Measurements from ENCODE around the gene OR4C3. TPM values are rescaled to one million over a fixed set of nuclear protein-coding genes. Genes with fewer than 3 reads are reported as not detected.
"Not testable (repeated sequence)": the region's sequence is repeated elsewhere in the genome, so short reads cannot be mapped to it uniquely, and the experiment has no call there.

The OR4C3 gene
- polyA plus RNA-seq, 2 of the 4 experiments (the other 2 are of a cell fraction) = not detected

DNA sequence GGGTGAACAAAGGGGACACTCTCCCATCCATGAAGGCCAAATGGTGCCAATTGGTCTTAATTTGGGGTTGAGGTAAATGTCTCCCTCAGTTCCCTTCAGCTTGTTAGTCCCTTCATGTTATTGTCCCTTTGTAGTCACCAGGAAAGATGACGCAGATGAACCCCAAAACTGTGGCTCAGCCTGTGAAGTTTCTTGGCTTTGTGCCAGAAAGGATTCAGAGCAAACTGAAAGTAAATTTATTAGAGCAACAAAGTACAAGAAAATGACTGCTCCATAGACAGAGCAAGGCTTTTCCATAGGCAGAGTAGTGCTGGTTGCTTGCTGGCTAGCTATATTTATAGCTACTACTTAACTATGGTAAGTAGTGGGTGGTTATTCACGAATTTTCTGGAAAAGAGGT, 16.7 kb downstream of the OR4C3 start:
- Histone ChIP-seq H3K4me3 (no peak overlapping the region), H3K4me1 (no peaks in the 10 kb centered on the region), H3K9me3 (no peaks in the 10 kb centered on the region; the same call in 2 of the 3 replicates), H3K27ac (no peak overlapping the region), H3K4me2 (no peak overlapping the region)
- POLR2A ChIA-PET = no interaction called here
- DNase-seq (ENCODE audit: low read depth in 1 of 2, low spot score in 1 of 2) (no peak), ATAC-seq (no peak), FAIRE-seq (no peak)
- TF ChIP-seq, protein P1, sequence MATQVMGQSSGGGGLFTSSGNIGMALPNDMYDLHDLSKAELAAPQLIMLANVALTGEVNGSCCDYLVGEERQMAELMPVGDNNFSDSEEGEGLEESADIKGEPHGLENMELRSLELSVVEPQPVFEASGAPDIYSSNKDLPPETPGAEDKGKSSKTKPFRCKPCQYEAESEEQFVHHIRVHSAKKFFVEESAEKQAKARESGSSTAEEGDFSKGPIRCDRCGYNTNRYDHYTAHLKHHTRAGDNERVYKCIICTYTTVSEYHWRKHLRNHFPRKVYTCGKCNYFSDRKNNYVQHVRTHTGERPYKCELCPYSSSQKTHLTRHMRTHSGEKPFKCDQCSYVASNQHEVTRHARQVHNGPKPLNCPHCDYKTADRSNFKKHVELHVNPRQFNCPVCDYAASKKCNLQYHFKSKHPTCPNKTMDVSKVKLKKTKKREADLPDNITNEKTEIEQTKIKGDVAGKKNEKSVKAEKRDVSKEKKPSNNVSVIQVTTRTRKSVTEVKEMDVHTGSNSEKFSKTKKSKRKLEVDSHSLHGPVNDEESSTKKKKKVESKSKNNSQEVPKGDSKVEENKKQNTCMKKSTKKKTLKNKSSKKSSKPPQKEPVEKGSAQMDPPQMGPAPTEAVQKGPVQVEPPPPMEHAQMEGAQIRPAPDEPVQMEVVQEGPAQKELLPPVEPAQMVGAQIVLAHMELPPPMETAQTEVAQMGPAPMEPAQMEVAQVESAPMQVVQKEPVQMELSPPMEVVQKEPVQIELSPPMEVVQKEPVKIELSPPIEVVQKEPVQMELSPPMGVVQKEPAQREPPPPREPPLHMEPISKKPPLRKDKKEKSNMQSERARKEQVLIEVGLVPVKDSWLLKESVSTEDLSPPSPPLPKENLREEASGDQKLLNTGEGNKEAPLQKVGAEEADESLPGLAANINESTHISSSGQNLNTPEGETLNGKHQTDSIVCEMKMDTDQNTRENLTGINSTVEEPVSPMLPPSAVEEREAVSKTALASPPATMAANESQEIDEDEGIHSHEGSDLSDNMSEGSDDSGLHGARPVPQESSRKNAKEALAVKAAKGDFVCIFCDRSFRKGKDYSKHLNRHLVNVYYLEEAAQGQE (IDR thresholded peaks at IDR 0.05) = no peak
- TF ChIP-seq TP53 (CRISPR knock-in tag; IDR thresholded peaks at IDR 0.05) (no peak), ESRRA (IDR thresholded peaks at IDR 0.05; ENCODE audit: borderline replicate concordance, low read length) (no peak), BHLHE40 (IDR thresholded peaks at IDR 0.05; ENCODE audit: low read depth, low read length) (no peak), HOXA7 (CRISPR knock-in tag; IDR thresholded peaks at IDR 0.05) (no peak), CEBPB (IDR thresholded peaks at IDR 0.05) (no peak), HOXB13 (CRISPR knock-in tag; IDR thresholded peaks at IDR 0.05; ENCODE audit: low read depth) (no peak), EHF (CRISPR knock-in tag; IDR thresholded peaks at IDR 0.05) (no peak), KDM1A (IDR thresholded peaks at IDR 0.05; ENCODE audit: low read depth) (no peak), HOXB5 (CRISPR knock-in tag; IDR thresholded peaks at IDR 0.05) (no peak), EP300 (IDR thresholded peaks at IDR 0.05) (no peak)
- TF ChIP-seq, protein P2, sequence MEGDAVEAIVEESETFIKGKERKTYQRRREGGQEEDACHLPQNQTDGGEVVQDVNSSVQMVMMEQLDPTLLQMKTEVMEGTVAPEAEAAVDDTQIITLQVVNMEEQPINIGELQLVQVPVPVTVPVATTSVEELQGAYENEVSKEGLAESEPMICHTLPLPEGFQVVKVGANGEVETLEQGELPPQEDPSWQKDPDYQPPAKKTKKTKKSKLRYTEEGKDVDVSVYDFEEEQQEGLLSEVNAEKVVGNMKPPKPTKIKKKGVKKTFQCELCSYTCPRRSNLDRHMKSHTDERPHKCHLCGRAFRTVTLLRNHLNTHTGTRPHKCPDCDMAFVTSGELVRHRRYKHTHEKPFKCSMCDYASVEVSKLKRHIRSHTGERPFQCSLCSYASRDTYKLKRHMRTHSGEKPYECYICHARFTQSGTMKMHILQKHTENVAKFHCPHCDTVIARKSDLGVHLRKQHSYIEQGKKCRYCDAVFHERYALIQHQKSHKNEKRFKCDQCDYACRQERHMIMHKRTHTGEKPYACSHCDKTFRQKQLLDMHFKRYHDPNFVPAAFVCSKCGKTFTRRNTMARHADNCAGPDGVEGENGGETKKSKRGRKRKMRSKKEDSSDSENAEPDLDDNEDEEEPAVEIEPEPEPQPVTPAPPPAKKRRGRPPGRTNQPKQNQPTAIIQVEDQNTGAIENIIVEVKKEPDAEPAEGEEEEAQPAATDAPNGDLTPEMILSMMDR (IDR thresholded peaks at IDR 0.05) = no peak
- TF ChIP-seq, protein P3, sequence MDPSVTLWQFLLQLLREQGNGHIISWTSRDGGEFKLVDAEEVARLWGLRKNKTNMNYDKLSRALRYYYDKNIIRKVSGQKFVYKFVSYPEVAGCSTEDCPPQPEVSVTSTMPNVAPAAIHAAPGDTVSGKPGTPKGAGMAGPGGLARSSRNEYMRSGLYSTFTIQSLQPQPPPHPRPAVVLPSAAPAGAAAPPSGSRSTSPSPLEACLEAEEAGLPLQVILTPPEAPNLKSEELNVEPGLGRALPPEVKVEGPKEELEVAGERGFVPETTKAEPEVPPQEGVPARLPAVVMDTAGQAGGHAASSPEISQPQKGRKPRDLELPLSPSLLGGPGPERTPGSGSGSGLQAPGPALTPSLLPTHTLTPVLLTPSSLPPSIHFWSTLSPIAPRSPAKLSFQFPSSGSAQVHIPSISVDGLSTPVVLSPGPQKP (IDR thresholded peaks at IDR 0.05; ENCODE audit: low read depth, low read length) = no peak
- 0% methylated on average over 2 of the region's 2 CpGs for WGBS (ENCODE audit: missing lambda C conversion rate)
- CTCF ChIA-PET = no interaction called here

DNA sequence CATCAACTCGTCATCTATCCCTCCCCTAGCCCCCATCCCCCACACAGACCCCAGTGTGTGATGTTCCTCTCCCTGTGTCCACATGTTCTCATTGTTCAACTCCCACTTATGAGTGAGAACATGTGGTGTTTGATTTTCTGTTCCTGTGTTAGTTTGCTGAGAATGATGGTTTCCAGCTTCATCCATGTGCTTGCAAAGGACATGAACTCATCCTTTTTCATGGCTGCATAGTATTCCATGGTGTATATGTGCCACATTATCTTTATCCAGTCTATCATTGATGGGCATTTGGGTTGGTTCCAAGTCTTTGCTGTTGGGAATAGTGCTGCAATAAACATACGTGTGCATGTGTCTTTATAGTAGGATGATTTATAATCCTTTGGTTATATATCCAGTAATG, 17.8 kb downstream of the OR4C3 start:
- FAIRE-seq; H3K4me3 ChIP-seq; H3K4me1 ChIP-seq; H3K4me2 ChIP-seq; ATAC-seq; H3K9me3 ChIP-seq; H3K27ac ChIP-seq; DNase-seq (ENCODE audit: low read depth in 1 of 2, low spot score in 1 of 2); POLR2A ChIA-PET: not testable (repeated sequence)
- WGBS (ENCODE audit: missing lambda C conversion rate) = 0% methylated on average over 2 of the region's 2 CpGs
- CTCF ChIA-PET = interaction anchor here (1.0 to 1.1 kb wide), 2 partner anchors 35 to 41 kb away, joined by 3 read pairs; no protein-coding TSS in a partner anchor

DNA sequence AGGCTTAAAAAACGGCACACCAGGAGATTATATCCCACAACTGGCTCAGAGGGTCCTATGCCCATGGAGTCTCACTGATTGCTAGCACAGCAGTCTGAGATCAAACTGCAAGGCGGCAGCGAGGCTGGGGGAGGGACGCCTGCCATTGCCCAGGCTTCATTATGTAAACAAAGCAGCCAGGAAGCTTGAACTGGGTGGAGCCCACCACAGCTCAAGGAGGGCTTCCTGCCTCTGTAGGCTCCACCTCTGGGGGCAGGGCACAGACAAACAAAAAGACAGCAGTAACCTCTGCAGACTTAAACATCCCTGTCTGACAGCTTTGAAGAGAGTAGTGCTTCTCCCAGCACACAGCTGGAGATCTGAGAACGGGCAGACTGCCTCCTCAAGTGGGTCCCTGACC, 21.6 kb downstream of the OR4C3 start:
- WGBS (ENCODE audit: missing lambda C conversion rate) = 25% methylated on average over 5 of the region's 5 CpGs
- H3K4me1 ChIP-seq; DNase-seq (ENCODE audit: low read depth in 1 of 2, low spot score in 1 of 2); POLR2A ChIA-PET; H3K4me2 ChIP-seq; H3K27ac ChIP-seq; ATAC-seq; H3K9me3 ChIP-seq; H3K4me3 ChIP-seq; CTCF ChIA-PET; FAIRE-seq: not testable (repeated sequence)

DNA sequence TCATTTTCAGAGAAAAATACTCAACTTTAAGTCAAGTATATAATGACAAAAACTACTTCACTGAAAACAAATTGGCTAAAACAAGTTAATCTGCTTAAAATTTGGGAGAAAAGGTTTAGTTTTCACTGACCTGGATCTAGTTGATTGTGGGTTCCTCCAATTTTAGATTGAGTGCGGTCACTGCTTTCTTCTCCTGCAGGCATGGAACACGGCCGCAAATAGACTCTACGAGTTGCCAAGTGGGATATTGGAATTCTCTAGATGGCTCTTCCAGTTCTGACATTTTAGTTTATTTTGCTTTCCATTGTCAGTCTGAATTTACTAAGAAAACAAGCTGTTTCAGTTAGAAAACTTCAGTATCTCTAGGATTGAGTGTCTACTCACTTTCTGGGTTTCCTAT, 29.3 kb downstream of the OR4C3 start:
- ChIA-PET CTCF (no interaction called here), POLR2A (no interaction called here)
- Histone ChIP-seq H3K4me1 (no peaks in the 10 kb centered on the region), H3K4me2 (no peak overlapping the region), H3K9me3 (no peaks in the 10 kb centered on the region), H3K4me3 (no peak overlapping the region), H3K27ac (no peak overlapping the region)
- whole genome bisulfite sequencing (ENCODE audit: missing lambda C conversion rate) = 64% methylated on average over 4 of the region's 4 CpGs
- DNase-seq (ENCODE audit: low read depth in 1 of 2, low spot score in 1 of 2) (no peak), FAIRE-seq (no peak), ATAC-seq (no peak)
- no peak for TF ChIP-seq RCOR1 (IDR thresholded peaks at IDR 0.05; ENCODE audit: low read depth, low read length)
- no peak for TF ChIP-seq HDAC2 (IDR thresholded peaks at IDR 0.05)
- TF ChIP-seq, protein P4, sequence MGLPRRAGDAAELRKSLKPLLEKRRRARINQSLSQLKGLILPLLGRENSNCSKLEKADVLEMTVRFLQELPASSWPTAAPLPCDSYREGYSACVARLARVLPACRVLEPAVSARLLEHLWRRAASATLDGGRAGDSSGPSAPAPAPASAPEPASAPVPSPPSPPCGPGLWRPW (IDR thresholded peaks at IDR 0.05) = no peak
- TF ChIP-seq ZNF302 (CRISPR knock-in tag; IDR thresholded peaks at IDR 0.05) = no peak
- no peak for TF ChIP-seq MYC (IDR thresholded peaks at IDR 0.05; ENCODE audit: borderline replicate concordance, low read length)
- TF ChIP-seq, protein P5, sequence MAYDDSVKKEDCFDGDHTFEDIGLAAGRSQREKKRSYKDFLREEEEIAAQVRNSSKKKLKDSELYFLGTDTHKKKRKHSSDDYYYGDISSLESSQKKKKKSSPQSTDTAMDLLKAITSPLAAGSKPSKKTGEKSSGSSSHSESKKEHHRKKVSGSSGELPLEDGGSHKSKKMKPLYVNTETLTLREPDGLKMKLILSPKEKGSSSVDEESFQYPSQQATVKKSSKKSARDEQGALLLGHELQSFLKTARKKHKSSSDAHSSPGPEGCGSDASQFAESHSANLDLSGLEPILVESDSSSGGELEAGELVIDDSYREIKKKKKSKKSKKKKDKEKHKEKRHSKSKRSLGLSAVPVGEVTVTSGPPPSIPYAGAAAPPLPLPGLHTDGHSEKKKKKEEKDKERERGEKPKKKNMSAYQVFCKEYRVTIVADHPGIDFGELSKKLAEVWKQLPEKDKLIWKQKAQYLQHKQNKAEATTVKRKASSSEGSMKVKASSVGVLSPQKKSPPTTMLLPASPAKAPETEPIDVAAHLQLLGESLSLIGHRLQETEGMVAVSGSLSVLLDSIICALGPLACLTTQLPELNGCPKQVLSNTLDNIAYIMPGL (CRISPR knock-in tag; IDR thresholded peaks at IDR 0.05; ENCODE audit: borderline replicate concordance) = no peak
- no peak for TF ChIP-seq ZC3H11A (IDR thresholded peaks at IDR 0.05)
- TF ChIP-seq RFX5 (IDR thresholded peaks at IDR 0.05) = no peak
- TF ChIP-seq HOXA7 (CRISPR knock-in tag; IDR thresholded peaks at IDR 0.05) = no peak

All from A549 (cell line).